ENCODE results near the gene HNRNPF. TPM values are rescaled to one million over a fixed set of nuclear protein-coding genes. Genes with fewer than 3 reads are reported as not detected.

Gene HNRNPF
- total RNA-seq, 6 experiments from 2014 or later: 133 to 164 (median 159) TPM

DNA sequence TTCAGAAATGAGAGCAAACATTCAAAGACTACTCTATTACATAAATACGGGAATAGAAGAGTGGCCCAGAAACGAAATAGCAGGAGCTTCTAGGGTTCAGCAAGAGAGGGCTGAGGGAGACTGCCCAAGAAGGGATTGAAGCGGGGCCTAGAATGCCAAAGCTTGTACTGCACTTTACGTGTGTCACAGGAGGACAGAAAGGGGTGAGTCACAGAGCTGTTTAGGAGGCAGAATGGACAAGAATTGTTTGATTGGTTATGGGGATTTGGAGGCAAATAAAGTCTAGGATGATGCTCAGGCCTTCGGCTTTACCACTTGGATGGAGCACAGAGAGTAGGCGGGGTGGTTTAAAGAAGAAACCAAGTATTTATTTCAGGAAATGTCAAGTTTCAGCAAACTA, 48.9 kb downstream of the HNRNPF start:
- no peak for DNase-seq
- TF ChIP-seq, protein P1, sequence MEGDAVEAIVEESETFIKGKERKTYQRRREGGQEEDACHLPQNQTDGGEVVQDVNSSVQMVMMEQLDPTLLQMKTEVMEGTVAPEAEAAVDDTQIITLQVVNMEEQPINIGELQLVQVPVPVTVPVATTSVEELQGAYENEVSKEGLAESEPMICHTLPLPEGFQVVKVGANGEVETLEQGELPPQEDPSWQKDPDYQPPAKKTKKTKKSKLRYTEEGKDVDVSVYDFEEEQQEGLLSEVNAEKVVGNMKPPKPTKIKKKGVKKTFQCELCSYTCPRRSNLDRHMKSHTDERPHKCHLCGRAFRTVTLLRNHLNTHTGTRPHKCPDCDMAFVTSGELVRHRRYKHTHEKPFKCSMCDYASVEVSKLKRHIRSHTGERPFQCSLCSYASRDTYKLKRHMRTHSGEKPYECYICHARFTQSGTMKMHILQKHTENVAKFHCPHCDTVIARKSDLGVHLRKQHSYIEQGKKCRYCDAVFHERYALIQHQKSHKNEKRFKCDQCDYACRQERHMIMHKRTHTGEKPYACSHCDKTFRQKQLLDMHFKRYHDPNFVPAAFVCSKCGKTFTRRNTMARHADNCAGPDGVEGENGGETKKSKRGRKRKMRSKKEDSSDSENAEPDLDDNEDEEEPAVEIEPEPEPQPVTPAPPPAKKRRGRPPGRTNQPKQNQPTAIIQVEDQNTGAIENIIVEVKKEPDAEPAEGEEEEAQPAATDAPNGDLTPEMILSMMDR (IDR thresholded peaks at IDR 0.05): no peak
- H3K27me3 Mint-ChIP-seq (ENCODE audit: insufficient read depth): peaks cover 14% of the 10 kb centered on the region; the same call in 1 of the 2 replicates
- no peaks in the 10 kb centered on the region for H3K9me3 Mint-ChIP-seq
- H3K4me3 Mint-ChIP-seq: no peak overlapping the region
- H3K27ac Mint-ChIP-seq: no peak overlapping the region
- H3K4me1 Mint-ChIP-seq (ENCODE audit: low read depth): peaks cover 12% of the 10 kb centered on the region
- no peaks in the 10 kb centered on the region for H3K36me3 Mint-ChIP-seq (ENCODE audit: low read depth)

DNA sequence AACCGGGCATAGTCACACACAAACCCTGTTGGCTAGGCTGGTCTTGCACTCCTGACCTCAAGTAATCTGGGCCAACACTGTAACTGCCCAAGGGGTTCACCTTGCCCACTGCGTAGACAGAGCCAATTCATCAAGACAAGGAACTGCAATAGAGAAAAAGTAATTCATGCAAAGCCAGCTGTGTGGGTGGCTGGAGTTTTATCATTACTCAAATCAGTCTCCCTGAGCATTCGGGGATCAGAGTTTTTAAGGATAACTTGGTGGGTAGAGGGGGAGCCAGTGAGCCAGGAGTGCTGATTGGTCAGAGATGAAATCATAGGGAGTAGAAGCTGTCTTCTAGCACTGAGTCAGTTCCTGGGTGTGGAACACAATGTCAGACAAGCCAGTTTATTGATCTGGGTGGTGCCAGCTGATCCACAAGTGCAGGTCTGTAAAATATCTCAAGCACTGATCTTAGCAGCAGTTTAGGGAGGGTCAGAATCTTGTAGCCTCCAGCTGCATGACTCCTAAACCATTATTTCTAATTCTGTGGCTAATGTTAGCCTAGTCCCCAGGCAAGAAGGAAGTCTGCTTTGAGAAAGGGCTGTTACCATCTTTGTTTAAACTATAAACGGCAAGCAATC, 53.1 kb downstream of the HNRNPF start:
- H3K27me3 Mint-ChIP-seq (ENCODE audit: insufficient read depth): peaks cover 10% of the 10 kb centered on the region
- no peak overlapping the region; the same call in 1 of the 2 replicates for H3K4me3 Mint-ChIP-seq
- H3K27ac Mint-ChIP-seq: no peak overlapping the region
- TF ChIP-seq, protein P1 (IDR thresholded peaks at IDR 0.05): 0 out of 2 replicates have a peak, but pooled peaks have one; percentile 20
- no peaks in the 10 kb centered on the region for H3K9me3 Mint-ChIP-seq
- peaks cover 12% of the 10 kb centered on the region for H3K4me1 Mint-ChIP-seq (ENCODE audit: low read depth)
- DNase-seq: peak; percentile 57
- no peaks in the 10 kb centered on the region for H3K36me3 Mint-ChIP-seq (ENCODE audit: low read depth)

DNA sequence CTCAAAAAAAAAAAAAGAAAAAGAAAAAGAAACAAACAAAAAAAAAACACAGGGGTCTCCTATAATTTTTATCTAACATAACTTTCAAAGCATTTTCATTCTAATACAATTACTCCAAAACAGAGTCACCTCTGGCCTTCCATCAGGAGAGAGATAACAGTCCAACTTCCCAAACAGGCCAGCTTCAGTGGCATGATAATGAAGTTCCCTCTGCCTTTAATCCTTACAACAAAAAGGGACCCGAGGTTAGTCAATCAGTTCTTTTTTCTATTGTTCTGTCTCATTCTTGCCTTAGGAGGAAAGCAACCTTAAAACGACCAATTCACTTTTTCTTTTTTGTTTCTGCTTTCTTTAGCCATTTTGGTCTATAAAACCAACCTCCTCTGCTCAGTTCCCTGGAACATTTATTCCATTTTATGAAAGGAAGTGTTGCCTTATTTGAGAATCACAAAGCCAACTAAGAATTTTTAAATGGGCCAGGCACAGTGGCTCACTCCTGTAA, 54.1 kb downstream of the HNRNPF start:
- Mint-ChIP-seq H3K4me3 (no peak overlapping the region), H3K36me3 (ENCODE audit: low read depth) (no peaks in the 10 kb centered on the region), H3K9me3 (no peaks in the 10 kb centered on the region), H3K27ac (no peak overlapping the region), H3K4me1 (ENCODE audit: low read depth) (peaks cover 12% of the 10 kb centered on the region), H3K27me3 (ENCODE audit: insufficient read depth) (peaks cover 18% of the 10 kb centered on the region)
- TF ChIP-seq, protein P1 (IDR thresholded peaks at IDR 0.05): no peak
- no peak for DNase-seq

DNA sequence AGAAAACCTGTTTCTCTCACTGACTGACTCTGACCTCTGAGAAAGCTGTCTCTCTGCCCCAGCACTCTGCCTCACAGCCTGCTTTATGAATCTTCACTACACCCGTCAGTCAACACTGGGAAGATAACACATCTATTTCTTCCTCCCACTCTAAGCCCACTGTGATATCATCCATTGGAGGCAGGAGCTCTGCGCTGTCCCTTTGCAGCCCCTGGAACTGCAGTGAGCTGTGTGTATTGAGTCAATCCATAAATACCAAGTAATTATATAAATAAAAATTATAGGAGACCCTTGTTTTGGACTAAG, 54.7 kb downstream of the HNRNPF start:
- Mint-ChIP-seq H3K9me3 (no peaks in the 10 kb centered on the region), H3K27ac (no peak overlapping the region), H3K4me3 (no peak overlapping the region), H3K27me3 (ENCODE audit: insufficient read depth) (peaks cover 25% of the 10 kb centered on the region), H3K36me3 (ENCODE audit: low read depth) (no peaks in the 10 kb centered on the region), H3K4me1 (ENCODE audit: low read depth) (peaks cover 12% of the 10 kb centered on the region)
- no peak for DNase-seq
- TF ChIP-seq, protein P1 (IDR thresholded peaks at IDR 0.05): no peak

DNA sequence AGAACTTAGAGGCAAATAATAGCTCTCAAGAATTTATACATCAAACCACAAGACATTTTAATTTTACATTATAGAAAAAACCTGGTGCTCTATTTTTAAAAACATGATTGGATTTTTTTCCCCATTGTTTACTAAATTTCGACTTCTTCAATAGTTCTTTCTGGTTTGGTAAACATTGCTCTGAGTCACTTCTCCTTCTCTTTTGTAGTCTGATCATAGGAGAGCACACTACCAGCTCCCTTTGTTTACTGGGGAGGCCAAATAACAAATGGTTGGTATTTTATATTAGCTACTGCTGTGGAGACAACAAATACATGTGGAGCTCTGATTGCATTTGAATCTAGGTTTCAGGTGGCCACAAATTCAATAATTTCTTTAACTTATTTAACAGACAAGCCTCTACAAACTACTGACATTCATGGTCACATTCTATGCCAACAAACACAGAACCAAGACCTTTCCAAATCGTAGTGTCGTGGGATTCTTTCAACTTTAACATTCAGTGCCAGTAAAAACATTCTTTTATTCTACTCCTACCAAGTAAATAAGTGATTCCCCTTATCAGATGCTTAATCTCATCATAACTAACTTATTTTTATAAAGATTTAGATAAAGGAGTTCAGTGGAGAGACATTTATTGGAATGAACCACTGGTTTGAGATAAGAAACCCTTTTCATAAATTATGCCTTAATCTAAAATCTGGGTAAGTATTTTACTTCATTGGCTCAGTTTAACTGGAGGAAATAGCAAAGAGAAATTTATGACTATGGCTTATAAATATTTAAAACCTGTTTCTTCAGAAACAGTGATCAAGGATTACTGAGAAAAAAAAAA, 55.3 kb downstream of the HNRNPF start:
- no peak for DNase-seq
- Mint-ChIP-seq H3K4me3 (no peak overlapping the region), H3K4me1 (ENCODE audit: low read depth) (peaks cover 13% of the 10 kb centered on the region), H3K36me3 (ENCODE audit: low read depth) (no peaks in the 10 kb centered on the region), H3K27ac (no peak overlapping the region), H3K9me3 (no peaks in the 10 kb centered on the region), H3K27me3 (ENCODE audit: insufficient read depth) (peaks cover 27% of the 10 kb centered on the region)
- TF ChIP-seq, protein P1 (IDR thresholded peaks at IDR 0.05): no peak
